NCI-H1092 (cell line): ENCODE data around the gene CETN1.

Source experiments
- DNase-seq: peaks from one replicate; lab custom pipeline; 2025; lab: John Stamatoyannopoulos, UW

The CETN1 gene

DNA sequence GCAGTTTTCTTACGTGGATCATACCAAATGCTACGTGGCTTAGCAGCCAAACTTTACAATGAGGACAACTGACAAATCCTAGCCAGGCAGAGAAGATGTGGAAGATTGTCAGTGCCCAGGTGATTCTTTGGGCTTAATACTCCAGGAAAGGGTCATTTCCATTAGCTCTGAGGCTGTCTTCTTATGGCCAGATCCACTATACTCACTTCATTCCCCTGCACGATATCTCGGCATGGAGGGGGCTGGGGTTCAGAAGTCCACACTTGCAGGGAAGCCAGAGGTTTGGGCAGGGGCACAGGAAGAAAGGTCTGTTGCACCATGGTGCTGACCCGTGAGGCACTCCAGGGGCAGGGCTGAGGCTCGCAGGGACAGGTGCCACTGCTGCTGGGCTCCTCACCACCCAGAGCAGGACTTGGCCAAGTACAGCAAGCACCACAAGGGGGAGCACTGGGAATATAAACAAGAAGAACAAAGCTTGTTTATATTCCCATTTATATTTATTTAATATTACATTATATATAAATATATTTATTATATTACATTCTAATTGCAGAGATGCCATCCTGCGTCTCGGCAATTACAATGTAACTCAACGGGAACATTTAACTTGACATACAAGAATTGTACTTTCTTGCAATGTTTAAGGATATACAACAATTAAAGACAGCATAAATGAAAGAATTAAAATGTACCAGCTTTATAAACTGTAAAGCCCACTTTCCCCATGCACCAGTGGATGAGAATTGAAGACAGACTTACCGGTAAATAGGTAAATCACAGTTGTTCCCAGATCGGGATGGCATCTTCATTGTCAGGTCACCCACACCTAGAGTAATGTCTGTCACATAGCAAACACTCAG lies 43.8 kb downstream of the CETN1 start:
- no peak for DNase-seq

DNA sequence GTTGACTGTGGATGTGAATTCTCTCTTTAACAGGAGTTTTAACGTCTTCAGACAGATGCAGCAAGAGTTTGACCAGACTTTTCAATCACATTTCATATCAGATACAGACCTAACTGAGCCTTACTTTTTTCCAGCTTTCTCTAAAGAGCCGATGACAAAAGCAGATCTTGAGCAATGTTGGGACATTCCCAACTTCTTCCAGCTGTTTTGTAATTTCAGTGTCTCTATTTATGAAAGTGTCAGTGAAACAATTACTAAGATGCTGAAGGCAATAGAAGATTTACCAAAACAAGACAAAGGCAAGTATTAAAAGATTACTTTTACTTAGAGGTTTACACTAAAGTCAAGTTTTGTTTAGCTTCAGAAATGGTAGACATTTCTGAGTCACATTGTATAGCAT lies 47.1 kb downstream of the CETN1 start:
- DNase-seq: no peak

GRCh38 chr18:629269-630150 lies 49.3 kb downstream of the CETN1 start:
- DNase-seq: no peak

- DNase-seq: no peak
Observed at GRCh38 chr18:631560-631959, 51.4 kb downstream of the CETN1 start.
